Adrenal gland (tissue), 5 donors: ENCODE results near the gene QSOX2.

Source experiments
- CTCF ChIP-seq, 6 experiments: fragments of 450-650 bp in 4 of 6; fragments of 200-600 bp in 2 of 6; sonication (generic) in 1 of 6; IDR thresholded peaks; 1 replicate in 5 of 6; 2 replicates in 1 of 6; pipeline versions ENCODE4 v1.5.1 to v1.8.0; 2016 to 2021; ENCODE audit warnings: antibody characterized with exemption in 6 of 6, mild to moderate bottlenecking in 2 of 6, moderate library complexity in 1 of 6
- POLR2A ChIP-seq, 2 donors: fragments of 450-650 bp; IDR thresholded peaks; one replicate each; pipeline ENCODE4 v1.6.1; 2017; ENCODE audit warnings: antibody characterized with exemption in 2 of 2, mild to moderate bottlenecking in 2 of 2, moderate library complexity in 1 of 2
- donor health status: DM: no; HTN: no; CAD: no.

- TF ChIP-seq POLR2A (IDR thresholded peaks at IDR 0.05) = no peak
- no peak for TF ChIP-seq CTCF (IDR thresholded peaks at IDR 0.05)
Observed at GRCh38 chr9:136172412-136173079, 73.1 kb downstream of the QSOX2 start.
